ENCODE data around the gene IL34.

IL34 gene

DNA sequence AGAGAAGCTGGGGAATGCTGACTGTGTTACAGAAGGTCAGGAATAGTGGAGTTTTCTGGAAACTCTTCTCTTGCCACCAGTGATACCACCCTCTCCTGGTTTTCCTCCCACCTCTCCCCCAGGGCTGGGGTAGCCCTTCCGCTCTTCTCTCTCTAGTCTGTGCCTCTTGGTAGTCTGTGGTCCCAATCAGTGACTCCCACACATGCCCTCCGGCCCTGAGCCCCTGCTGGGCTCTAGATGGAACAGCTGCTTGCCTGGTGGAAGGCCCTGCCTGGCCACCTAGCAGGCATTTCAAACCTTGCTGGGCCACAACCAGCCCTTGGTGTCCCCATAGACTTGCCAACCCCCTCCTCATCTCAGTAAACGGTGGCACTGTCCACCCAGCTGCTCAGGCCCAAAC lies 54.7 kb downstream of the IL34 start:
- DNase-seq (ENCODE audit: low read depth in 2 of 2), result no peak

DNA sequence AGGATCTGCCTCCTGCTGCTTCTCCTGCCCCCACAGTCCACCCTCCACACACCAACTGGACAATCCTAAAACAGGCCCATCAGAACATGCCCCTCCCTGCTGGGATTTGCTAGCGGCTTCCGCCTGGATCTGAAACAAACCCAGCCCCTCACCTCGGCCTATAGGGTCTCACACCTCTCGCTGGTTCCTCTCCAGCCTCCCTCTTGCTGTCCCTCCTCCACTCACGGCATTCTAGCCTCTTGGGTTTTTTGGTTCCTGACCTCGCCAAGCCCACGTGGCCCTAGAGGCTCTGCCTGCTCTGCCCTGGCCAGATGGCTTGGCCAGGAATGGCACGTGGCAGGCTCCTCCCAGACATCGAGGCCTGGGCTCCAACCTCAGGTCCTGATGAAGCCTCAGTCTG lies 55.2 kb downstream of the IL34 start:
- DNase-seq (ENCODE audit: low read depth in 2 of 2), result no peak

DNA sequence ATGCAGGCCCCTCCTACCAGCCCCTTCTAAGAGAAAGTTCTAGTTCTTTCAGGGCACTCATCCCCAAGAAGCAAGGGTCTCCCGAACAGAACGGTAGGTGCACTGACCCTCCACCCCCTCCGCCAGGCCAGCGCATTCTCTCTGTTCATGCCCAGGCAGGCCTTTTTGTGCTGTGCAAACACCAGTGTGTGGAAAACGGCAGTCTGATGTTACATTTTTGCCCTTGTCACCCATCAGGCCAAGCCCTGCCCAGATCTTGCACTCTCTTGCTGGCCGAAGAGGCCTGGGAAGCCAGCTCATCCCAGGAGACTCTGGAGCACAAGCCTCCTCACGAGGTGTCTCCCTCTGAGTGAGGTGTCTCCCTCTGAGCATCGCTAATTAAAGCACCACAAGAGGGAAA lies 55.6 kb downstream of the IL34 start:
- DNase-seq (ENCODE audit: low read depth in 2 of 2), result no peak

DNA sequence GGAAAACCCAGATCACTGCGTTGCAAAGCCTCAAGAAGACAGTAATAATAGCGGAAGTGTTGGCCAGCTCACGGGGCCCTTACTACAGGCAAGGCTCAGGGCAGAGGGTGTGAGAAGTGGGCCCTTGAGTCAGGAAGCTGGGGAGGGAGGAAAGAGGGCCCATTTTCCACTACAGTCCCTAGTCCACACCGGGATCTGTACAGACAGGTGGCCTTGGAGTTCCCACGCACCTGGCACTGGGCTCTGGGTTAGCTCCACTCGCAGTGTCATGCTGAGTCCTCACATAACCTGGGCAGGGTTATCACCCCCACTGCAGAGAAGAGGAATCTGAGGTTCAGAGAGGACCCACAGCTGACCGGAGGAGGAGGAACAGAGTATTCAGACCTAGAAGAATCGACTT lies 56.3 kb downstream of the IL34 start:
- DNase-seq (ENCODE audit: low read depth in 2 of 2), result no peak

DNA sequence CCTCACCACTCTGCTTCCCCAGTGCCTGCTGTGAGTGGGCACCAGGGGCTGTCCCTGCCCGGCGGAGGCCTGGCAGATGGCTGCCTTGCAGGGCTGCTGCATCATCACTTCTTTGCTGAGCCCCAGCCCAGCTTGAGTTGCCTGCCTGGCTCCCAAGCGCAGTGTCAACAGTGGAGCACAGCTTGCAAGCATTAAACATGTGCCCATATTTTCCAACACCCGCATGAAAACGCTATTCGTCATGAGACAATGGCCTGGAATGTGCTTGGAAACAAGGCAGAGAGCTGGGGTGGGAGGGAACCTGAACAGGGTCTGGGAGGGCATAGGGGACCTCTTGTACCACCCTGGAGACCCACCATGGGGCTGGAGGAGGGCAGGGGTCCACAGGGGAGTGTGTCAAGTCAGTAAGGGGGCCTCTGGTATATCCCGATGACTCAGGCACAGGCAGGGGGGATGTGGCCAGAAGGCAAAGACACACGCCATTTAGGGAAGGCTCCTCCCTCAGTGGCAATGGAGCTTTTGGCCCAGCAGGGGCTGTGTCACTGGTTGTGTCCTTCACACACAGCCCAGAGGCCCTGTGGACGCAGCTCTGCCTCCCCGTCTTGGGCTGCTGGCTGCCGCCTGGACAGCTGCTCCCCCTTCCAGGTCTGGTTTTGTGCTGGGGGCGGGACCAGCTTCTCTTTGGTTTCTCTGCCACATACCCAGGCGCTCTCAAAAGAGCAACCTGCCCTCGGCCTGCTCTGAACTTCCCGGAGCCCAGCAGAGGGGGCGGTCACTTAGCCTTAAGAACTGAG lies 56.9 kb downstream of the IL34 start:
- DNase-seq (ENCODE audit: low read depth in 2 of 2), result no peak

DNA sequence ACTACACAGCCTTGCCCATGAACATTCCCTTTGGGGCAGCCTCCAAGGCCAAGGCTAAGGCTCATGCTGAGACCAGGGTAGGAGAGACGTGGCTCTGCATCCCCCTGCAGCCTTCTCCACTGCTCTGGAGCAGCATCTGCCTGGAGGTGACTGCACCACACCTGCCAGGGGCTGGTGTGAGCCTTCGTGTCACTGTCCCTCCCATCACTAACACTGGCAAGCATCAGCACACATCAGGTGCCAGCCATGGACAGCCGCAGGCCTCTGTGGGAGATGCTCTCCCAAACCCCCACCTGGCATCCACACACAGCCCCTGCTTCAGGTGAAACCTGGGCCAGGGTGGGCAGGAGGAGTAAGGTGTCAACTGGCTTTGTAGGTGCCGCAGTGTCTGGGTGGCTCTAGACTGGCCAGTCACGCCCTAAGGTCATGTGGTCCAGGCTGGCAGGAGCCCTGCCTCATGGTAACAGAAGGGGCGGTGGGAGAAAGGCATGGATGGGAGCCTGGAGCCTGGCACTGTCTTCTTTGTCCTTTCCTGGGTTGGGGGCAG lies 57.5 kb downstream of the IL34 start:
- no peak for DNase-seq (ENCODE audit: low read depth in 2 of 2)

DNA sequence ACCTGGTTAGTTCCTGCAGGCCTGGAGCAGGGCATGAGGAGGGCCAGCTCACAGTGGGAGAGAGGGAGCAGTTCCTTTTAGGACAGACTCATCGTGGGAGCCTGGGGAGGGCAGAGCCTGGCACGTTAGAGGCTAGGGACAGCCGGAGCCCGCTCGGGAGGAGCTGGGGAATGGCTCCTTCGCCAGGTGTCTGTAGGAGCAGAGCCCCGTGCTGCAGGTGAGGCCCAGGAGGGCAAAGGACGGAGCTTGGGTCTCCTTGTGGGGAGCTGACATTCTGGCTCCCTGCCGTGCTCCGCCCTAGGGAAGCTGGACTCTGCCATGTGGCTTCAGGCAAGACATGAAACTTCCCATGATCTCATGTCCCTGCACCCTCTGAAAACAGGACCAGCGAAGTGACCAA lies 58.2 kb downstream of the IL34 start:
- DNase-seq (ENCODE audit: low read depth in 2 of 2), result no peak

DNA sequence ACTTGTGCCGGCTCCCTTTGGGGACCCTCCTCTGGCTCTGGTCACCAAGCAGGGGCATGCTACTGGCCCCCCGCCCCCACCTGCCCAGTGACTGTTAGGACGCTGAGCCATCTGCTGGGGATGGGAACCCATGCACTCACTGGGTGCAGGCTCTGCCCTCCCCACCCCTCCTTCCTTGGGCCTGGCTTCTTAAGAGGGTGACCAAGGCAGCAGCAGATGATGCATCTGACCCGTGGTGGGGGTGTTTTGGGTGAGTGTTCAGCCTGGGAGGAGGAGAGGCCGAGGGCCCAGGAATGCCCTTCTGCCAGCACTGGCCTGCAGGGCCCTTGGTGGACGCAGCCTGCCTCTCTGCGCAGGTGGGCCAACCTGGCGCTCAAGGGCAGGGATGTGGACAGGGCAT lies 58.7 kb downstream of the IL34 start:
- no peak for DNase-seq (ENCODE audit: low read depth in 2 of 2)

DNA sequence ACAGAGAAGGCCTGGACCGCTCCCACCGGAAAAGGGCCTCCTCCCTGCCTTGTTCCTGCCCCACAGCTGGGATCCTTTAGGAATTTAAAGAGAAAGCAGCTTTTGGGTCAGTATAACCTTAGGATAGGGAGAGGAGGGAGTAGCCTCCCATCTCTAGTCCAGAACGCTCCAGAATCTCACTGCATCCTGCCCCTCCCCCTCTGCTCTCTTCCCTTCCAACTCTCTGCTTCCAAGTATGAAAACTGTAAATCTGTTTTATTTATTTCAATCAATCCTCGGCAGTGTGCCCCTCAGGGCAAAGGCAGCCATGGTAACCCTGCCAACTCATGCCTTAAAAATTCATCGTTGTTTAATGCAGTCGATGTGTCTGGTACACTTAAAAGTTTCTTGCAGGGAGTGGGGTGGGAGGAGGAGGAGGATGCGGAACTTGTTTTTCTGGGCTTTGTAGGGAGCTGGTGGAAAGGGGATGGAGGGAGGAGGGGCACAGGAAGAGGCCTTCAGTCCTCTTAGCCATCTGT lies 60.6 kb downstream of the IL34 start:
- no peak for DNase-seq (ENCODE audit: low read depth in 2 of 2)

DNA sequence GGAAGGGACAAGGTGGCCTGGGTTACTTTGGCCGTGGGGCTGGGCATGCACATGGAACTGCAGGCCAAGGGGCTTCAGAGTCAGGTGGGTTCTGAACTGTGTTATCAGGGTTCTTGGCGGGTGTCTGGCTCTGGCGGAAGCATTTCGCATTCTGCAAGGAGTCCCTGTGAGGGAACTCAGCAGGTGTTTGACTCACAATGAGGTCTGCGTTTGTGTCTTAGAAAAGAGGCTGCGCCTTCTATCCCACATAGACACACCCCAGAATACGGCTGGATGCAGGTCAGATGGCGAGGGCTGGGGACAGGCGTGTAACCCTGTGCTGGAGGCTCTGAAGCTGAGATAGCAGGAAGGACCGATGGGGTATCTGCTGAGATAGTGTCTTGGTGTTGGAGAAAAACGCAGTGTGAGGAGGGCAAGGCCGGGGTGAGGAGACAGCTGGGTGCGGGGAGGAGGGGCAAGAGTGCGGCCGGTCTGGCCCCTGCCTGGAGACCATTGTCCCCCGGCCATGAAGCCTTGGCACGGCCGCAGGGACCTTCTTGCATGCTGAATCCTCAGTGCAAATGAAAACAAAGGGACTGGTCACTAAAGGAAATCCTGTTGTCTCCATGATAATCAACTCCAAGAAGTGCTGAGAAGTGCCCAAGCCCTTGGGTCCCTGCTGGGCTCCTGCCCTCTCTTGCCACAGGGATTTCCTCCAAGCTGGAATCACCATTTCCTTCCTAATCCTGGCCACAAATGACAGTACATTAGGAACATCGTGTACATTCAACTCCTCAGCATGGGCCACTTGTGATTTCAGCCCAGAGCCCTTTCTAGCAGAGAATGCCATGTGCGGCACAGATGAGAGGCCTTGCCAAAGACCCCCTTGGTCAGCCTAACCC lies 62.2 kb downstream of the IL34 start:
- DNase-seq (ENCODE audit: low read depth in 2 of 2), result no peak

DNA sequence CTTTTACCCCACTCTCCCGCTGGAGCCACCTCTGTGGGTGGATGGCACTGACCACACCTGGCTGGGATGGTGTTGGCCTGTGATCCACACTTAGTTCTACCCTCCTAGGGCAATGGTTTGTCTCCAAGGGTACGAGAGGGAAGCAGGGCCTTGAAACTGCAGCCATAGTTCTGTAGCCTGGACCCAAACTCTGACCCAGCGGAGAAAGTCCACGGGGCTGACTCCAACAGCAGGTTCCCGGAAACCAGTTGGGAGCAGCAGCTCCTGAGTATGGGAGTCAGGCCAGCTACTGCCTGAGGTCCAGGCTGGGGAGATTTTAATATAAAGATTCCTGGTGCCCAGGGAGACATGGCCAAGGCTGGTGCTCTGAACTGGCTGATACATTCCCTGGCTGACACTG lies 63.1 kb downstream of the IL34 start:
- DNase-seq (ENCODE audit: low read depth in 2 of 2), result no peak

DNA sequence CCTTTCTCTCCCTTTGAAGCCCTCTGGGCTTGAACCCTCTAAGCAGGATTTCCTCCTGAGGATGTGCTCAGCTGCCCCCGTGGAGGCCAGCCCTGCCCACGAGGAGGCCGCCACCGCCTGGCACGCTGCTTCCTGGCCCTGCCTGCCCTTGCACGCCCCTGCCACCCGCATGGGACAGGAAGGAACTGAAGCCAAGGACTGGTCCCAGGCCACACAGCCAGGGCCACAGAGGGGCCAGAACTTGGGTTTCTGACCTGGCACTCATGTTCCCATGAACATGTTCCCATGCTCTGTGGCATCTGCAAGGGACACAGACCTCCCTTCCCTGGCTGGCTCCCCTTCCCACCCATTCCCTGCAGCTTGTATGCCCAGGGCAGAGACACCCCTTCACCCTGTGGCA lies 63.6 kb downstream of the IL34 start:
- DNase-seq (ENCODE audit: low read depth in 2 of 2), result no peak
